K562 (cell line): ENCODE measurements around the gene DDX50. TPM values are rescaled to one million over a fixed set of nuclear protein-coding genes. Genes with fewer than 3 reads are reported as not detected.
A peak's percentile ranks its signal among the peaks of the same experiment; 100 is the strongest.

Experiments used
- CBX3 ChIP-seq, 2 experiments: IDR thresholded peaks; 1 replicate in 1 of 2; 2 replicates in 1 of 2; pipeline ENCODE4 v1.6.1; 2012; ENCODE audit warnings: inconsistent platforms in 2 of 2, low read length in 2 of 2, borderline replicate concordance in 1 of 2, control low read depth in 1 of 2
- CLOCK ChIP-seq: fragments of 250-450 bp; sonication (Bioruptor Pico); IDR thresholded peaks from 2 replicates; pipeline ENCODE4 v1.4.0; 2020; ENCODE audit warnings: mild to moderate bottlenecking, moderate library complexity, borderline replicate concordance
- CTCF ChIP-seq, 3 experiments: IDR thresholded peaks in 2 of 3; conservative IDR thresholded peaks in 1 of 3; 2 replicates each; pipeline ENCODE4 v1.5.1; 2011 to 2012; ENCODE audit warnings: low read length in 3 of 3, mild to moderate bottlenecking in 3 of 3, control low read depth in 2 of 3, improper control_type of control experiment in 1 of 3, inconsistent platforms in 1 of 3, low read depth in 1 of 3, mixed read lengths in 1 of 3, moderate library complexity in 1 of 3; ENCODE audit not compliant: insufficient read depth in 2 of 3
- DPF2 ChIP-seq: fragments of 450-650 bp; IDR thresholded peaks from 2 replicates; pipeline ENCODE4 v1.6.1; 2016
- EHMT2 ChIP-seq: fragments of 450-650 bp; IDR thresholded peaks from 2 replicates; pipeline ENCODE4 v1.6.1; 2018; ENCODE audit warnings: antibody characterized with exemption
- EZH2 ChIP-seq: IDR thresholded peaks from 2 replicates; pipeline ENCODE4 v1.6.1; 2012; ENCODE audit warnings: low read depth, mild to moderate bottlenecking, inconsistent platforms, low read length, borderline replicate concordance
- NFXL1 ChIP-seq: fragments of 450-650 bp; formaldehyde crosslinking; IDR thresholded peaks from 2 replicates; pipeline ENCODE4 v1.4.0; 2021; ENCODE audit warnings: mild to moderate bottlenecking
- RBFOX2 ChIP-seq: fragments of 200-400 bp; formaldehyde crosslinking; IDR thresholded peaks from 2 replicates; pipeline ENCODE4 v1.6.1; 2017; ENCODE audit warnings: low read depth, mild to moderate bottlenecking, low read length, moderate library complexity
- RBM34 ChIP-seq: fragments of 200-400 bp; formaldehyde crosslinking; IDR thresholded peaks from 2 replicates; pipeline ENCODE4 v1.6.1; 2018; ENCODE audit warnings: low read length, borderline replicate concordance; ENCODE audit not compliant: insufficient read depth
- SAP30 ChIP-seq: fragments of 200-600 bp; sonication (generic); IDR thresholded peaks from 2 replicates; pipeline ENCODE4 v1.6.1; 2012; ENCODE audit warnings: borderline replicate concordance, low read depth, mild to moderate bottlenecking, moderate library complexity, low read length, control low read depth, inconsistent platforms; ENCODE audit not compliant: insufficient read depth, poor library complexity, severe bottlenecking
- SMARCB1 ChIP-seq: IDR thresholded peaks from 2 replicates; pipeline ENCODE4 v1.6.1; 2011; ENCODE audit warnings: improper control_type of control experiment, low read depth; ENCODE audit not compliant: insufficient read length
- SMARCE1 ChIP-seq: fragments of 450-650 bp; IDR thresholded peaks from 2 replicates; pipeline ENCODE4 v1.7.1; 2016; ENCODE audit warnings: mild to moderate bottlenecking
- SRSF7 ChIP-seq: fragments of 200-400 bp; formaldehyde crosslinking; optimal IDR thresholded peaks from 2 replicates; pipeline ENCODE3; 2017; ENCODE audit warnings: mild to moderate bottlenecking, low read depth, low read length
- TAF9B ChIP-seq: fragments of 450-650 bp; IDR thresholded peaks from 2 replicates; pipeline ENCODE4 v1.6.1; 2018; ENCODE audit warnings: mild to moderate bottlenecking; ENCODE audit not compliant: partially characterized antibody
- THAP7 ChIP-seq: fragments of 250-450 bp; sonication (Bioruptor Pico); IDR thresholded peaks from 2 replicates; pipeline ENCODE4 v1.5.0; 2021
- U2AF2 ChIP-seq: fragments of 200-400 bp; formaldehyde crosslinking; optimal IDR thresholded peaks from 2 replicates; pipeline ENCODE3; 2017; ENCODE audit warnings: low read depth, mild to moderate bottlenecking, low read length
- VEZF1 ChIP-seq: fragments of 200-800 bp; sonication (Bioruptor generic); IDR thresholded peaks from 2 replicates; pipeline ENCODE4 v1.6.1; 2017; ENCODE audit warnings: missing genetic modification characterization, missing compliant biosample characterization
- ZBTB8A ChIP-seq: fragments of 450-650 bp; IDR thresholded peaks from 2 replicates; pipeline ENCODE4 v1.6.1; 2018; ENCODE audit warnings: mild to moderate bottlenecking, moderate library complexity; ENCODE audit not compliant: partially characterized antibody
- ZNF253 ChIP-seq: fragments of 250-450 bp; sonication (Bioruptor Pico); conservative IDR thresholded peaks from 2 replicates; pipeline ENCODE4 v1.6.1; 2021; ENCODE audit warnings: mild to moderate bottlenecking
- ZNF507 ChIP-seq: conservative IDR thresholded peaks from 2 replicates; pipeline ENCODE4 v1.6.1; 2017; ENCODE audit warnings: missing genetic modification characterization, missing compliant biosample characterization
- ZNF707 ChIP-seq: fragments of 250-450 bp; sonication (Bioruptor Pico); conservative IDR thresholded peaks from 2 replicates; pipeline ENCODE4 v1.8.0; 2022; ENCODE audit warnings: inconsistent platforms, mild to moderate bottlenecking, moderate library complexity
- polyA plus RNA-seq, 8 experiments: library from polyadenylated mRNA; depleted of rRNA in 4 of 8; stranded (reverse) in 5 of 8; unstranded in 3 of 8; fragments of >200 nt; fragmentation: Nextera tagmentation in 2 of 8; fragmentation: Illumina TruSeq in 1 of 8; extraction: Ambion mirVana in 2 of 8; extraction: Trizol in 1 of 8; gene quantifications; 2 replicates each; pipeline versions ENCODE4 v1.2.1 to v1.2.3, GENCODE V29; 2011 to 2014; ENCODE audit warnings: inconsistent platforms in 1 of 8, missing spikeins in 1 of 8
- total RNA-seq, 7 experiments: library from RNA; depleted of rRNA in 6 of 7; stranded (reverse); fragments of >200 nt in 6 of 7; fragmentation: Illumina TruSeq in 2 of 7; extraction: Trizol in 2 of 7; gene quantifications; 2 replicates each; pipeline versions ENCODE4 v1.2.1 to v1.2.3, GENCODE V29; 2011 to 2021; ENCODE audit warnings: low replicate concordance in 1 of 7

The DDX50 gene
- total and polyA plus RNA-seq, 9 of the 15 experiments (the other 6 are each of a cell fraction or from before 2014, with no cell fraction given): 36.7 to 86.8 (median 57.4) TPM

- TF ChIP-seq CTCF (IDR thresholded peaks at IDR 0.05 in 2 of 3, conservative IDR thresholded peaks at IDR 0.05 in 1 of 3; ENCODE audit: insufficient read depth in 2 of 3, low read depth in 1 of 3, low read length in 3 of 3): no peak
- TF ChIP-seq ZBTB8A: no peak
- TF ChIP-seq ZNF707 (CRISPR knock-in tag): no peak
- no peak for TF ChIP-seq NFXL1 (CRISPR knock-in tag)
- no peak for TF ChIP-seq TAF9B
- TF ChIP-seq CLOCK: no peak
- TF ChIP-seq SAP30: no peak
- no peak for TF ChIP-seq SRSF7
- TF ChIP-seq ZNF507 (tag): no peak
- TF ChIP-seq SMARCB1: no peak
- TF ChIP-seq VEZF1 (CRISPR knock-in tag): no peak
- TF ChIP-seq U2AF2: no peak
- TF ChIP-seq THAP7 (CRISPR knock-in tag): no peak
- TF ChIP-seq EHMT2: no peak
- peak; percentile 51; the same call in 1 of the 2 replicates for TF ChIP-seq RBFOX2
- peak; percentile 46; the same call in 1 of the 2 replicates for TF ChIP-seq SMARCE1
- no peak for TF ChIP-seq EZH2
- no peak for TF ChIP-seq CBX3 (IDR thresholded peaks at IDR 0.05; ENCODE audit: borderline replicate concordance in 1 of 2, low read length in 2 of 2)
- no peak for TF ChIP-seq RBM34
- TF ChIP-seq ZNF253: no peak
- peak; percentile 44 for TF ChIP-seq DPF2
Measured at GRCh38 chr10:68959695-68960527, 58.8 kb downstream of the DDX50 start (continued).
